Tibial nerve (tissue), 4 donors: ENCODE results near the gene THOC2.

Source experiments
- EP300 ChIP-seq, 2 donors: sonication (generic); formaldehyde crosslinking; IDR thresholded peaks; one replicate each; pipeline ENCODE4 v1.6.1; 2017; ENCODE audit warnings: antibody characterized with exemption in 2 of 2, mild to moderate bottlenecking in 1 of 2
- POLR2A ChIP-seq, 2 donors: fragments of 450-650 bp; IDR thresholded peaks; one replicate each; pipeline ENCODE4 v1.6.1; 2017; ENCODE audit warnings: antibody characterized with exemption in 2 of 2, mild to moderate bottlenecking in 2 of 2, moderate library complexity in 2 of 2
- TF ChIP-seq, protein P1 (sequence below), 5 experiments: fragments of 200-600 bp in 3 of 5; fragments of 450-650 bp in 2 of 5; sonication (generic) in 3 of 5; IDR thresholded peaks; one replicate each; pipeline ENCODE4 v1.5.1; 2016 to 2019; ENCODE audit warnings: antibody characterized with exemption in 5 of 5, mild to moderate bottlenecking in 3 of 5, moderate library complexity in 2 of 5

DNA sequence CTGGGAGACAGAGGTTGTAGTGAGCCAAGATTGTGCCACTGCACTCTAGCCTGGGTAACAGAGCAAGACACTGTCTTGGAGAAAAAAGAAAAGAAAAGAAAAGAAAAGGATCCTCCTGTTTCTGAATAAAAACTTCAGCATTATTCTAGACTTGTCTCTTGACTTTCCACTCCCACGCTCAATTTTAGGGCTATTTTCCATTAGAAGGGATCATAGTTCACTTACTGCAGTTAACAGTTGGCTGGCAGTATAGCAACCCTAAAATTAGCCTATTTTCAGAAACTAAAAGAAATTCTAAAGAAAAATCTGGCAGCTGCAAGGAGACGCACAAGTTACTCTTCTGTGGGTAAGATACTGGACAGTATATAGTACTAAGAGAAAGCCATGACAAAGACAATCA, 28.1 kb downstream of the THOC2 start:
- TF ChIP-seq POLR2A (IDR thresholded peaks at IDR 0.05) (no peak), EP300 (IDR thresholded peaks at IDR 0.05) (no peak)
- TF ChIP-seq, protein P1, sequence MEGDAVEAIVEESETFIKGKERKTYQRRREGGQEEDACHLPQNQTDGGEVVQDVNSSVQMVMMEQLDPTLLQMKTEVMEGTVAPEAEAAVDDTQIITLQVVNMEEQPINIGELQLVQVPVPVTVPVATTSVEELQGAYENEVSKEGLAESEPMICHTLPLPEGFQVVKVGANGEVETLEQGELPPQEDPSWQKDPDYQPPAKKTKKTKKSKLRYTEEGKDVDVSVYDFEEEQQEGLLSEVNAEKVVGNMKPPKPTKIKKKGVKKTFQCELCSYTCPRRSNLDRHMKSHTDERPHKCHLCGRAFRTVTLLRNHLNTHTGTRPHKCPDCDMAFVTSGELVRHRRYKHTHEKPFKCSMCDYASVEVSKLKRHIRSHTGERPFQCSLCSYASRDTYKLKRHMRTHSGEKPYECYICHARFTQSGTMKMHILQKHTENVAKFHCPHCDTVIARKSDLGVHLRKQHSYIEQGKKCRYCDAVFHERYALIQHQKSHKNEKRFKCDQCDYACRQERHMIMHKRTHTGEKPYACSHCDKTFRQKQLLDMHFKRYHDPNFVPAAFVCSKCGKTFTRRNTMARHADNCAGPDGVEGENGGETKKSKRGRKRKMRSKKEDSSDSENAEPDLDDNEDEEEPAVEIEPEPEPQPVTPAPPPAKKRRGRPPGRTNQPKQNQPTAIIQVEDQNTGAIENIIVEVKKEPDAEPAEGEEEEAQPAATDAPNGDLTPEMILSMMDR (IDR thresholded peaks at IDR 0.05), result no peak
